ENCODE measurements around the gene FPGS. TPM values are rescaled to one million over a fixed set of nuclear protein-coding genes. Genes with fewer than 3 reads are reported as not detected.

The FPGS gene
- total RNA-seq, 1 experiment from 2014 or later, result 70.6 TPM

DNA sequence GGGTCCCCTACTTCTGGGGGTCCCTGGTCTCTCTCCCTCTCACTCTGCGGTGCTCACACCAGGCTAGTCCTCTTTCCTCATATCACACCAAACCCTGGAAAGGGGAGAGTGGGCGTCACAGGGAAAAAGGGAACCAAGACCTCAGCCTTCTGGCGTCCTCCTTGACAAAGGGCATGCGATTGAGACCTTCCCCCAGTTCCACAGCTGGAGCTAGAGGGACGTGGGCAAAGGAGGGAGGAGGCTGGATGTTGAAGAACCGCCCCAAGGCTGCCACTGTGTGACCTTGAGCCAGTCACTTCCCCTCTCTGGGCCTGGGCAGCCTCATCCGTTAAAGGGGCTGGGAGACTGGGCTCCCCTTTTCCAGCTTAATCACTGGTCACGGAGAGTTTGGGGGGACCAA, 49.1 kb upstream of the FPGS start:
- CTCF ChIA-PET, result no interaction called here
- POLR2A ChIA-PET, result no interaction called here
- intact Hi-C loops (cut with micrococcal nuclease), result no loop called here

More for the DNA sequence above, 49.1 kb upstream of the FPGS start:
- H2AFZ ChIP-seq (ENCODE audit: low read depth, low read length, poor library complexity, severe bottlenecking), result no peak overlapping the region
- no peaks in the 10 kb centered on the region for H3K9me3 ChIP-seq (ENCODE audit: control insufficient read depth in 1 of 2, insufficient read depth in 1 of 2, low read depth in 1 of 2, low read length in 2 of 2)
- no peak for ATAC-seq
- H3K4me1 ChIP-seq (ENCODE audit: control insufficient read depth in 1 of 2, insufficient read depth in 2 of 2, low read length in 2 of 2), result no peaks in the 10 kb centered on the region
- H3K27me3 ChIP-seq (ENCODE audit: insufficient read depth, low read length), result no peaks in the 10 kb centered on the region
- BruUV-seq (replicated peaks), result no TSS peak
- no peaks in the 10 kb centered on the region for H3K9me2 ChIP-seq (ENCODE audit: insufficient read depth)
- no peak overlapping the region for H3K9ac ChIP-seq (ENCODE audit: low read length)
- no peak overlapping the region for H3K4me3 ChIP-seq (replicated peaks in 1 of 2; ENCODE audit: low read depth in 1 of 2, low read length in 2 of 2)
- DNase-seq (ENCODE audit: low read depth, low spot score), result no peak
- no peak for TF ChIP-seq RAD21 (IDR thresholded peaks at IDR 0.05; ENCODE audit: low read depth)
- TF ChIP-seq, protein P1, sequence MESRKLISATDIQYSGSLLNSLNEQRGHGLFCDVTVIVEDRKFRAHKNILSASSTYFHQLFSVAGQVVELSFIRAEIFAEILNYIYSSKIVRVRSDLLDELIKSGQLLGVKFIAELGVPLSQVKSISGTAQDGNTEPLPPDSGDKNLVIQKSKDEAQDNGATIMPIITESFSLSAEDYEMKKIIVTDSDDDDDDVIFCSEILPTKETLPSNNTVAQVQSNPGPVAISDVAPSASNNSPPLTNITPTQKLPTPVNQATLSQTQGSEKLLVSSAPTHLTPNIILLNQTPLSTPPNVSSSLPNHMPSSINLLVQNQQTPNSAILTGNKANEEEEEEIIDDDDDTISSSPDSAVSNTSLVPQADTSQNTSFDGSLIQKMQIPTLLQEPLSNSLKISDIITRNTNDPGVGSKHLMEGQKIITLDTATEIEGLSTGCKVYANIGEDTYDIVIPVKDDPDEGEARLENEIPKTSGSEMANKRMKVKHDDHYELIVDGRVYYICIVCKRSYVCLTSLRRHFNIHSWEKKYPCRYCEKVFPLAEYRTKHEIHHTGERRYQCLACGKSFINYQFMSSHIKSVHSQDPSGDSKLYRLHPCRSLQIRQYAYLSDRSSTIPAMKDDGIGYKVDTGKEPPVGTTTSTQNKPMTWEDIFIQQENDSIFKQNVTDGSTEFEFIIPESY (IDR thresholded peaks at IDR 0.05; ENCODE audit: extremely low read depth, insufficient replicate concordance, low read length), result no peak
- TF ChIP-seq YY1 (IDR thresholded peaks at IDR 0.05; ENCODE audit: extremely low read depth, insufficient replicate concordance, low read depth, low read length), result no peak
- no peak for TF ChIP-seq POLR2A (IDR thresholded peaks at IDR 0.05; ENCODE audit: borderline replicate concordance, extremely low read depth, insufficient read depth, insufficient read length)
- no peak for TF ChIP-seq SRF (IDR thresholded peaks at IDR 0.05; ENCODE audit: low read depth)
- TF ChIP-seq SIN3A (IDR thresholded peaks at IDR 0.05; ENCODE audit: low read depth), result no peak
- TF ChIP-seq, protein P2, sequence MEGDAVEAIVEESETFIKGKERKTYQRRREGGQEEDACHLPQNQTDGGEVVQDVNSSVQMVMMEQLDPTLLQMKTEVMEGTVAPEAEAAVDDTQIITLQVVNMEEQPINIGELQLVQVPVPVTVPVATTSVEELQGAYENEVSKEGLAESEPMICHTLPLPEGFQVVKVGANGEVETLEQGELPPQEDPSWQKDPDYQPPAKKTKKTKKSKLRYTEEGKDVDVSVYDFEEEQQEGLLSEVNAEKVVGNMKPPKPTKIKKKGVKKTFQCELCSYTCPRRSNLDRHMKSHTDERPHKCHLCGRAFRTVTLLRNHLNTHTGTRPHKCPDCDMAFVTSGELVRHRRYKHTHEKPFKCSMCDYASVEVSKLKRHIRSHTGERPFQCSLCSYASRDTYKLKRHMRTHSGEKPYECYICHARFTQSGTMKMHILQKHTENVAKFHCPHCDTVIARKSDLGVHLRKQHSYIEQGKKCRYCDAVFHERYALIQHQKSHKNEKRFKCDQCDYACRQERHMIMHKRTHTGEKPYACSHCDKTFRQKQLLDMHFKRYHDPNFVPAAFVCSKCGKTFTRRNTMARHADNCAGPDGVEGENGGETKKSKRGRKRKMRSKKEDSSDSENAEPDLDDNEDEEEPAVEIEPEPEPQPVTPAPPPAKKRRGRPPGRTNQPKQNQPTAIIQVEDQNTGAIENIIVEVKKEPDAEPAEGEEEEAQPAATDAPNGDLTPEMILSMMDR (IDR thresholded peaks at IDR 0.05 in 2 of 3, conservative IDR thresholded peaks at IDR 0.05 in 1 of 3; ENCODE audit: borderline replicate concordance in 1 of 3, insufficient read depth in 1 of 3, low read depth in 2 of 3, low read length in 2 of 3), result no peak
- no peak for TF ChIP-seq FOSL1 (IDR thresholded peaks at IDR 0.05; ENCODE audit: low read depth)
- H4K20me1 ChIP-seq (ENCODE audit: insufficient read depth), result no peaks in the 10 kb centered on the region
- H3K79me2 ChIP-seq (ENCODE audit: insufficient read depth, low read length), result no peaks in the 10 kb centered on the region
- RAD21 ChIA-PET (ENCODE audit: low non-redundant PET in 1 of 2, low total read pairs in 2 of 2, uncharacterized antibody in 2 of 2, unreplicated experiment in 2 of 2), result no interaction called here
- no peak overlapping the region for H3K4me2 ChIP-seq (ENCODE audit: low read length)
- H3K27ac ChIP-seq (ENCODE audit: low read depth, low read length), result no peak overlapping the region
- no peaks in the 10 kb centered on the region for H3K36me3 ChIP-seq (ENCODE audit: control insufficient read depth in 1 of 2, insufficient read depth in 2 of 2, low read length in 2 of 2)
